Naive thymus-derived CD4-positive, alpha-beta T cell (primary cell): ENCODE data around the gene OSBPL9. TPM values are rescaled to one million over a fixed set of nuclear protein-coding genes. Genes with fewer than 3 reads are reported as not detected.

Source experiments
- ATAC-seq: fragments of 150-1000 bp; cut with Tn5 transposase; 2 replicates; pipeline ENCODE4 v1.10.0; 2021; ENCODE audit warnings: mild to moderate bottlenecking, moderate library complexity
- CTCF ChIA-PET: fragments of 350-600 bp; sonication (Branson Sonifier 250); formaldehyde crosslinking; loops from one replicate; lab custom pipeline; 2021; ENCODE audit warnings: antibody characterized with exemption; lab: Charles Lee
- POLR2A ChIA-PET: fragments of 350-600 bp; sonication (Branson Sonifier 250); formaldehyde crosslinking; loops from one replicate; lab custom pipeline; 2021; ENCODE audit warnings: antibody characterized with exemption, inconsistent platforms; lab: Charles Lee
- DNase-seq, 9 donors: peaks; one replicate each; pipeline versions ENCODE4 v3.0.0 to v3.0.0-alpha.2; 2020 to 2022; ENCODE audit warnings: mixed read lengths in 1 of 9
- H3K27ac ChIP-seq: one replicate; pipeline ENCODE4 v1.7.0; 2013; ENCODE audit warnings: mild to moderate bottlenecking, low read depth, low read length, moderate library complexity
- H3K27me3 ChIP-seq, 2 donors: one replicate each; pipeline ENCODE4 v1.7.0; 2013; ENCODE audit warnings: low read length in 2 of 2, mild to moderate bottlenecking in 2 of 2, moderate library complexity in 2 of 2; ENCODE audit not compliant: control insufficient read depth in 2 of 2, insufficient read depth in 2 of 2
- H3K36me3 ChIP-seq, 3 experiments: 1 replicate in 2 of 3; 2 replicates in 1 of 3; pipeline ENCODE4 v1.7.0; 2013; ENCODE audit warnings: low read length in 3 of 3, mild to moderate bottlenecking in 3 of 3, moderate library complexity in 1 of 3; ENCODE audit not compliant: insufficient read depth in 3 of 3, control insufficient read depth in 2 of 3
- H3K4me1 ChIP-seq, 2 donors: one replicate each; pipeline ENCODE4 v1.7.0; 2013; ENCODE audit warnings: low read length in 2 of 2, mild to moderate bottlenecking in 2 of 2, moderate library complexity in 1 of 2; ENCODE audit not compliant: control insufficient read depth in 2 of 2, insufficient read depth in 2 of 2
- H3K4me3 ChIP-seq: 2 replicates; pipeline ENCODE4 v1.7.0; 2013; ENCODE audit warnings: mild to moderate bottlenecking, low read length
- H3K9me3 ChIP-seq, 3 experiments: 1 replicate in 2 of 3; 2 replicates in 1 of 3; pipeline ENCODE4 v1.7.0; 2013; ENCODE audit warnings: low read length in 3 of 3; ENCODE audit not compliant: control insufficient read depth in 2 of 3
- H3K27ac Mint-ChIP-seq, 9 donors: one replicate each; pipeline ENCODE4 v1.8.0; 2020 to 2022; ENCODE audit warnings: mixed read lengths in 9 of 9, mild to moderate bottlenecking in 8 of 9, moderate library complexity in 5 of 9, inconsistent platforms in 2 of 9
- H3K27me3 Mint-ChIP-seq, 5 donors: one replicate each; pipeline ENCODE4 v1.8.0; 2021 to 2022; ENCODE audit warnings: mixed read lengths in 5 of 5, mild to moderate bottlenecking in 1 of 5
- H3K36me3 Mint-ChIP-seq, 5 donors: one replicate each; pipeline ENCODE4 v1.8.0; 2020 to 2022; ENCODE audit warnings: mixed read lengths in 5 of 5, mild to moderate bottlenecking in 3 of 5, inconsistent platforms in 1 of 5
- H3K4me1 Mint-ChIP-seq, 7 donors: one replicate each; pipeline ENCODE4 v1.8.0; 2020 to 2022; ENCODE audit warnings: mixed read lengths in 7 of 7, mild to moderate bottlenecking in 3 of 7, inconsistent platforms in 1 of 7
- H3K4me3 Mint-ChIP-seq, 10 donors: one replicate each; pipeline ENCODE4 v1.8.0; 2020 to 2022; ENCODE audit warnings: mild to moderate bottlenecking in 10 of 10, mixed read lengths in 10 of 10, moderate library complexity in 6 of 10, inconsistent platforms in 2 of 10
- H3K9me3 Mint-ChIP-seq, 11 donors: one replicate each; pipeline ENCODE4 v1.8.0; 2020 to 2022; ENCODE audit warnings: mixed read lengths in 11 of 11, mild to moderate bottlenecking in 4 of 11, inconsistent platforms in 1 of 11, moderate library complexity in 1 of 11
- intact Hi-C, 2 donors: fragments of 100-400 bp; cut with micrococcal nuclease; formaldehyde crosslinking; loops; one replicate each; pipeline ENCODE4 v1.15.1; 2023
- polyA plus RNA-seq, 2 donors: library from polyadenylated mRNA; unstranded; fragments of 300-500 nt; fragmentation: Illumina TruSeq; gene quantifications; one replicate each; pipeline ENCODE4 v1.2.3, GENCODE V29; 2021
- total RNA-seq, 6 experiments: library from RNA in 5 of 6; stranded (reverse) in 5 of 6; gene quantifications; 1 replicate in 5 of 6; 2 replicates in 1 of 6; pipeline ENCODE4 v1.2.3 and lab custom pipeline; 2021 to 2026

Gene OSBPL9
- total and polyA plus RNA-seq, 7 experiments from 2014 or later: 44.5 to 63.2 (median 46.6) TPM

DNA sequence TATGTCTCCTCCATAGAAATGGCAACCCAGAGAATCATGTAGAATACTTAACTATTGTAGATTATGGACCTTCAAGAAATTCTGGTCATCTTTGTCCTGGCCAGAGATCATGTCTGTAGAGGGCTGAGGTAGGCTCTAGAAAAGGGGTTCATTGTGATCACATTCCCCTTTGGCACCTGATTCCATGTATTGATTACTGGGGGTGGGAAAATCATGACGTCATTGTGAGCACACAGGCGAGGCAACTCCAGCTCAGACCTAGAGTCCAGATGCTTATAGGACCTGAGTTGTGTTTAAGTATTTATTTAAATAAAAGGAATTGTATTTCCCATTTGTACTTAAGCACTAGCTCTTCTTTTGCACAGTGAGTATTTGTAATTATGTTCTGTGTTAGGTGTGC lies 93.1 kb downstream of the OSBPL9 start:
- Mint-ChIP-seq H3K27me3 (no peaks in the 10 kb centered on the region), H3K27ac (no peak overlapping the region), H3K9me3 (peaks cover 0 to 7% (median 1%) of the 10 kb centered on the region in 11 donors), H3K4me1 (peaks cover 3 to 13% (median 5%) of the 10 kb centered on the region in 7 donors), H3K4me3 (no peak overlapping the region), H3K36me3 (peaks cover 0 to 18% (median 14%) of the 10 kb centered on the region in 5 donors)
- ATAC-seq (no peak), DNase-seq (no peak)
- ChIA-PET POLR2A (no interaction called here), CTCF (interaction anchor here (0.8 kb wide), 1 partner anchor 9 kb away, joined by 4 read pairs; no protein-coding TSS in a partner anchor)
- peaks cover 0 to 4% (median 0%) of the 10 kb centered on the region in 3 experiments for H3K36me3 ChIP-seq
- no peaks in the 10 kb centered on the region for H3K4me1 ChIP-seq
- no peaks in the 10 kb centered on the region for H3K27me3 ChIP-seq
- H3K27ac ChIP-seq: no peak overlapping the region
- intact Hi-C loops: no loop called here
- H3K9me3 ChIP-seq: no peaks in the 10 kb centered on the region
- H3K4me3 ChIP-seq: no peak overlapping the region

DNA sequence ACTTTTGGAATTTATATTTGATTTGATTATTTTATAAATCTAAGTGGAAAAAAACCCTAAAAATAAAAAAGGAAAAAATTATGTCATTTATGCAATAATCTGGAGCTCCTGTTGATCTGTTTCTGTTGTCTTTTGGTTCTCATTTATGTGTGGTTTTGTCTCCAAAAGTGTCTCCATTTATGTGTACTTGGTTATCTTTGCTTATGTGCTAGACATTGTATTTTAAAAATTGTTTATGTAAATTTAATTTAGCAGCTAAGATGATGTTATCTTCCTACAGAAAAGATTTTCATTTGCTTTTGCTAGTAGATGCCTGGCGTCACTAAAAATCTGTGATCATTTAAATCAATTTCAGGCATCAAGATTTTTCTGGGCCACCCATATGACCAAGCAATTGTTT lies 95.7 kb downstream of the OSBPL9 start:
- ATAC-seq (no peak), DNase-seq (no peak)
- Mint-ChIP-seq H3K27ac (no peak overlapping the region), H3K36me3 (peaks cover 0 to 37% (median 26%) of the 10 kb centered on the region in 5 donors), H3K9me3 (peaks cover 0 to 7% (median 1%) of the 10 kb centered on the region in 11 donors), H3K4me3 (no peak overlapping the region), H3K4me1 (peaks cover 0 to 8% (median 4%) of the 10 kb centered on the region in 7 donors), H3K27me3 (no peaks in the 10 kb centered on the region)
- no peaks in the 10 kb centered on the region for H3K9me3 ChIP-seq
- ChIA-PET CTCF (no interaction called here), POLR2A (interaction anchor here (1.2 kb wide), 1 partner anchor 82 kb away, joined by 3 read pairs; no protein-coding TSS in a partner anchor)
- no peaks in the 10 kb centered on the region for H3K4me1 ChIP-seq
- intact Hi-C loops: no loop called here
- no peak overlapping the region for H3K27ac ChIP-seq
- no peaks in the 10 kb centered on the region for H3K27me3 ChIP-seq
- H3K36me3 ChIP-seq: peaks cover 0 to 4% (median 0%) of the 10 kb centered on the region in 3 experiments
- no peak overlapping the region for H3K4me3 ChIP-seq

DNA sequence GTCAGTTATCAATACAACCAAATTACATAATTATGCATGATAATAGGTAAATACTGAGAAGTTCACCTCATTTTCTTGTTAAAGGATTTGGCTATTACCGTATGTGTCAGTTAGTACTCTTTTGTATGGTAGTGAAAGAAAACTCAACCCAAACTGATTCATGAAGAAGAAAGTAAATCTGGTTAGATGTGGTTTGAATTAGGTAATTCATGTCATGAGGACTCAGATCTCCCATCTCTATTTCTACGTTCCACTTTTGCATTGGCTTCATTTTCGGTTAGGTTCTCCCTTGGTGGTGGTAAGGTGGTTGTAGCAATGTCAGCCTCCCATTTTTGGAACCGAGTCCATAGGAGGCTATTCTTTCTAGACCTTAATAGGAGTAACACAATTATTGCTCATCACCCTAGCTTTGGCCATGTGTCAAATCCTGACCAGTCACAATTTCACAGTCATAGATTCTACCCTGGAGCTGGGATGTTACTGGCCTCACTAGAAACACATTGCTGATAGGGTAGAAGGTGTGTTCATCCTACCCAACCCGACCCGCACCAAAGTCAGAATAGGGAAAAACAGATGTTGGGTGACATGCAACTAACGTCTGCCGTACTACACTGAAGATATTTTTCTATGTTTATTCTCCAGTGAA lies 97.6 kb downstream of the OSBPL9 start:
- no peaks in the 10 kb centered on the region for H3K4me1 ChIP-seq
- H3K27me3 ChIP-seq: no peaks in the 10 kb centered on the region
- Mint-ChIP-seq H3K4me1 (peaks cover 4 to 15% (median 11%) of the 10 kb centered on the region in 7 donors), H3K4me3 (no peak overlapping the region), H3K9me3 (peaks cover 0 to 7% (median 1%) of the 10 kb centered on the region in 11 donors), H3K27ac (peak overlapping the region in 1 of 9 donors; percentile 60), H3K36me3 (peaks cover 0 to 44% (median 32%) of the 10 kb centered on the region in 5 donors), H3K27me3 (no peaks in the 10 kb centered on the region)
- CTCF ChIA-PET: no interaction called here
- no peak overlapping the region for H3K27ac ChIP-seq
- intact Hi-C loops: no loop called here
- H3K4me3 ChIP-seq: no peak overlapping the region
- peaks cover 0 to 4% (median 0%) of the 10 kb centered on the region in 3 experiments for H3K36me3 ChIP-seq
- no peaks in the 10 kb centered on the region for H3K9me3 ChIP-seq
- DNase-seq (no peak), ATAC-seq (no peak)
- POLR2A ChIA-PET: no interaction called here

DNA sequence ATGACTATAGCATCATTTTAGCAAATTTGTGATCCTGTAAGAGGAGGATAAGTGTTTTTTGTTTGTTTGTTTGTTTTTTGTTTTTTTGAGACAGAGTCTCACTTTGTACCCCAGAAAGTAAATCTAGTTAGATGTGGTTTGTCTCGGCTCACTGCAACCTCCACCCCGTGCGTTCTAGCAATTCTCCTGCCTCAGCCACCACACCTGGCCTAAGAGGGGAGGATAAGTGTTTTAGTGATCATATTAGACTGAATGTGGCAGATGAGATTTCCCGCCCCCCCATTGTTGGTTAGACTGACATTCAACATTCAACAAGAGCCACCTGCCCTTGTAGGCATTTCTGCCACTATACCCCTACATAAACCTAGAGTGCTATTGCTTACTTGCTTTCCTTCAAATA lies 98.5 kb downstream of the OSBPL9 start:
- Mint-ChIP-seq H3K4me3 (no peak overlapping the region), H3K36me3 (peaks cover 0 to 46% (median 36%) of the 10 kb centered on the region in 5 donors), H3K27ac (peak overlapping the region in 1 of 9 donors; percentile 47), H3K27me3 (no peaks in the 10 kb centered on the region), H3K9me3 (peaks cover 0 to 7% (median 1%) of the 10 kb centered on the region in 11 donors), H3K4me1 (peaks cover 7 to 14% (median 11%) of the 10 kb centered on the region in 7 donors)
- DNase-seq (no peak), ATAC-seq (no peak)
- no peaks in the 10 kb centered on the region for H3K4me1 ChIP-seq
- H3K4me3 ChIP-seq: no peak overlapping the region
- intact Hi-C loops: no loop called here
- no peaks in the 10 kb centered on the region for H3K9me3 ChIP-seq
- H3K27ac ChIP-seq: no peak overlapping the region
- peaks cover 0 to 4% (median 0%) of the 10 kb centered on the region in 3 experiments for H3K36me3 ChIP-seq
- ChIA-PET CTCF (no interaction called here), POLR2A (no interaction called here)
- H3K27me3 ChIP-seq: no peaks in the 10 kb centered on the region

DNA sequence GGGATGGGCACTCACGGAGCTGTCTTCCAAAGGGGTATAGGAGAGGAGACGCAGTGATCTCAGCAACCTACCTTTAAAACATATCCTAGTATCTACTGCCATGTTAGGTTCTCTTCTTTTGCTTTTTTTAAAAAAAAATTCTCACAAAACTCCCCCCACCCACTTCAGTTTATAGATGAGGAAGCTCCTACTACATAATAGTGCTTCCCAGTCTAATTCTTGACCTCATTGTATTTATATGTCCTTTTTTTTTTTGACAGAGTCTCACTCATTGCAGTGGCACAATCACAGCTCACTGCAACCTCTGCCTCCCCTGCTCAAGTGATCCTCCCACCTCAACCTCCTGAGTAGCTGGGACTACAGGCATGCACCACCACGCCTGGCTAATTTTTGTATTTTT lies 99.9 kb downstream of the OSBPL9 start:
- peaks cover 7 to 14% (median 11%) of the 10 kb centered on the region in 7 donors for H3K4me1 Mint-ChIP-seq
- POLR2A ChIA-PET: no interaction called here

DNA sequence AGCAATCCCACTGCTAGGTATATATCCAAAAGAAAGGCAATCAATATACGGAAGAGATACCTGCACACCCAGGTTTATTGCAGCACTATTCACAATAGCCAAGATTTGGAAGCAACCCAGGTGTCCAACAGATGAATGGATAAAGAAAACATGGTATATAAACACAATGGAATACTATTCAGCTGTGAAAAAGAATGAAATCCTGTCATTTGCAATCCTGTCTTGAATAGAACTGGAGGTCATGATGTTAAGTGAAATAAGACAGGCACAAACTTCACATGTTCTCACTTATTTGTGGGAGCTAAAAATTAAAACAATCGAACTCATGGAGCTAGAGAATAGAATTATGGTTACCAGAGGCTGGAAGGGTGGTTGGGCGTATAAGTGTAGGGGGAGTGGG lies 101.0 kb downstream of the OSBPL9 start:
- H3K36me3 ChIP-seq: peaks cover 0 to 4% (median 0%) of the 10 kb centered on the region in 3 experiments
- Mint-ChIP-seq H3K27me3 (no peaks in the 10 kb centered on the region), H3K9me3 (peaks cover 0 to 3% (median 0%) of the 10 kb centered on the region in 11 donors), H3K27ac (no peak overlapping the region), H3K4me3 (no peak overlapping the region), H3K4me1 (peaks cover 7 to 14% (median 11%) of the 10 kb centered on the region in 7 donors), H3K36me3 (peaks cover 0 to 46% (median 30%) of the 10 kb centered on the region in 5 donors)
- ATAC-seq (no peak), DNase-seq (no peak)
- ChIA-PET CTCF (no interaction called here), POLR2A (interaction anchor here (0.7 kb wide), 1 partner anchor 49 kb away, joined by 5 read pairs; no protein-coding TSS in a partner anchor)
- H3K27ac ChIP-seq: no peak overlapping the region
- H3K9me3 ChIP-seq: no peaks in the 10 kb centered on the region
- intact Hi-C loops: no loop called here
- no peak overlapping the region for H3K4me3 ChIP-seq
- no peaks in the 10 kb centered on the region for H3K27me3 ChIP-seq
- H3K4me1 ChIP-seq: no peaks in the 10 kb centered on the region

More for the DNA sequence above, 99.9 kb downstream of the OSBPL9 start:
- no peaks in the 10 kb centered on the region for H3K27me3 ChIP-seq
- H3K27ac ChIP-seq: no peak overlapping the region
- H3K4me1 ChIP-seq: no peaks in the 10 kb centered on the region
- Mint-ChIP-seq H3K27ac (no peak overlapping the region), H3K9me3 (peaks cover 0 to 7% (median 1%) of the 10 kb centered on the region in 11 donors), H3K36me3 (peaks cover 0 to 46% (median 36%) of the 10 kb centered on the region in 5 donors), H3K4me3 (no peak overlapping the region), H3K27me3 (no peaks in the 10 kb centered on the region)
- no peak for DNase-seq
- H3K36me3 ChIP-seq: peaks cover 0 to 4% (median 0%) of the 10 kb centered on the region in 3 experiments
- H3K9me3 ChIP-seq: no peaks in the 10 kb centered on the region
- intact Hi-C loops: no loop called here
- H3K4me3 ChIP-seq: no peak overlapping the region
- CTCF ChIA-PET: no interaction called here
- no peak for ATAC-seq
